T-helper 2 cell treated with Interferon-gamma antibody and Interleukin-4, amounts not matched to agents 5 μg/mL and 100 μg/mL, for 36 hours (primary cell): ENCODE data around the gene NRARP.

Source experiments
- DNase-seq: peaks from one replicate; pipeline ENCODE4 v3.0.0; 2021; ENCODE audit warnings: low spot score
- H3K27ac Mint-ChIP-seq: one replicate; pipeline ENCODE4 v1.8.0; 2021; ENCODE audit warnings: mild to moderate bottlenecking, mixed read lengths
- H3K27me3 Mint-ChIP-seq: one replicate; pipeline ENCODE4 v1.8.0; 2021; ENCODE audit warnings: low read depth, mixed read lengths
- H3K36me3 Mint-ChIP-seq: one replicate; pipeline ENCODE4 v1.8.0; 2021; ENCODE audit warnings: low read depth, mixed read lengths
- H3K4me1 Mint-ChIP-seq: one replicate; pipeline ENCODE4 v1.8.0; 2021; ENCODE audit warnings: low read depth, mixed read lengths
- H3K4me3 Mint-ChIP-seq: one replicate; pipeline ENCODE4 v1.8.0; 2022; ENCODE audit warnings: mild to moderate bottlenecking, moderate library complexity, mixed read lengths
- H3K9me3 Mint-ChIP-seq: one replicate; pipeline ENCODE4 v1.8.0; 2021; ENCODE audit warnings: mixed read lengths

The NRARP gene

DNA sequence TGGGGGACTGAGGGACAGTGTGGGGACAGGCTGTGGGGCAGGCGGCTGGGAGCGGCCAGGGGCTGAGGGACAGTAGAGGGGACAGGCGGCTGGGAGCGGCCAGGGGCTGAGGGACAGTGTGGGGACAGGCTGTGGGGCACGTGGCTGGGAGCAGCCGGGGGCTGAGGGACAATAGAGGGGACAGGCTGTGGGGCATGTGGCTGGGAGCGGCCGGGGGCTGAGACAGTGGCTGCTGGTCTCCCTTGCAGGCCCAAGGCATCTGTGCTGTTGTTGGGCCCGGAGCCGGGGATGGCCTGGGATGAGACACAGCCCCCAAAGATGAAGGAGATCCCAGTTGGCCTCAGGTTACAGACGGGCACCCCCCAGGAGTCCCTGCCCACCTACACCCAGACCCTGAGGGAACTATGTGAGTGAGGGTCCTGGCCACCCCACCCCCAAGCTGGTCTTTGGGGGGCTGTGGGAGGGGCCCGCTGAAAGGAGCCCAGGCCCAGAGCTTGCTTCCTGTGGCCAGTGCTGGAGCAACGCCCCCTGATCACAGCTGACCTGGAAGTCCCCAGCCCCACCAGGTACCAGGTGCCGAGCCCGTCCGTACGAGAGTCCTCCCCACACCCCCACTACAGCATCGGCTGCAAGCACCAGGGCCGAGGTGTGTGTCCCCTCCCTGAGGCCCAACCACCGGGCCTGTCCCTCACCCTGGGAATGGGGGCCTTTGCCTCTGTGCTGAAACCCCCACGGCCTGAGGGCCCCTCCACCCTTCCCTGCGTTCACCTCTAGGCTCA, 50.4 kb downstream of the NRARP start:
- DNase-seq = no peak
- Mint-ChIP-seq H3K4me1 (peaks cover 4% of the 10 kb centered on the region), H3K9me3 (no peaks in the 10 kb centered on the region), H3K36me3 (peaks cover 3% of the 10 kb centered on the region), H3K27me3 (no peaks in the 10 kb centered on the region), H3K27ac (no peak overlapping the region), H3K4me3 (no peak overlapping the region)

DNA sequence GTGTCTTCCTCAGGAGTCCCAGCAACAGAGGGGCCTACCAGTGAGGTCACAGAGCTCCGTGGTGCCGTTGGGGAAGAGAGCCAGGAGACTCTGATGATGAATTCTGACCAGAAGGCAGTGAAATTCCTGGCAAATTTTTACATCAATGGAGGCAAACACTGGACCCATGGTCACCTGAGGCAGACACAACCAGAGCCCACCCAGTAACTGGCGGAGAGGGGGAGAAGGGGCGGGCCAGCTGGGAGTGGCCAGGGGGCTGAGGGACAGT, 50.9 kb downstream of the NRARP start, which contains the start of gene STPG3:
Gene STPG3, plus strand, starts transcription at position 93 of the 268 bp plus-strand sequence. Its CDS starts 1 bp downstream, at position 94.
- Mint-ChIP-seq H3K9me3 (no peaks in the 10 kb centered on the region), H3K36me3 (no peaks in the 10 kb centered on the region), H3K4me1 (peaks cover 4% of the 10 kb centered on the region), H3K4me3 (no peak within 1 kb of the TSS), H3K27me3 (no peaks in the 10 kb centered on the region), H3K27ac (no peak within 1 kb of the TSS)
- no peak for DNase-seq

DNA sequence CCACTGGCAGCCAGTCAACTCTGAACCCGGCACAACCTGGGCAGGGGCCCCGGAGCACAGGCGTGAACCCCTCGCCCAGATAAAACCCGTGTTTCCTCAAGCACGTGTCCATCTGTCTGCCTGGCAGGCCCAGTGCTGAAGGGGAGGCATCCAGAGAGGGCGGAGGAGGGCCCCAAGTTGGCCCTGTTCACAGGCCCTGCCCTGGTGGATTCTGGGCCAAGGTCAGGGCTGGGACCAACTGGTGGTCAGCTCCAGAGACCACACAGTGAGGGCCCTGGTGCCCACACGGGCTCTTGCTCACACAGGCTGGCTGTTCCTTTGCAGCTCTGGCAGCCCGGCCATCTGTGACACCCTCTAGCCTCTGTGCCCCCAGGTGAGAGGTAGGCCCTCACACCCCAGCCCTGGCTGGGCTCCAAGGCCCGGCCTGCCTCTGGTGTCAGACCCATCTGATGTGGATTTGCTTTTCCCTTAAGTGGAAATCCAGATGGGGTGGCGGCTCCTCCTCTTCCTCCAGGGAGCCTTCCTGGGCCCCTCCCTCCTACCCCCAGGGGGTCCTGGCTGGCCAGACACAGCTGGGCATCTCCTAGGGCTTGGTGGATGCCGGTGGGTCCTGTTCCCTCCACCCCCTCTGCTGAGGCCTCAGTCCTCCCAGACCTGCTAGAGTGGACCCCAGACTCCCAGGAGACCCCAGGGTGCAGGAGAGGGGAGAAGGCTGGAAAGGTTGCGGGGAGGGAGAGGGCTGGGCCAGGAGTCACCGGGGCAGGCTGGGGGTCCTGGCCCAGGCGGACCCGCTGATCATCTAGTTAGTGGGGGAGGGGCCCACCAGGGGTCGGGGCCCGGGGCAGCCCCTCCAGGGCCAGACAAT, 51.5 kb downstream of the NRARP start:
- Mint-ChIP-seq H3K36me3 (no peaks in the 10 kb centered on the region), H3K9me3 (no peaks in the 10 kb centered on the region), H3K27me3 (no peaks in the 10 kb centered on the region), H3K4me3 (no peak overlapping the region), H3K27ac (no peak overlapping the region), H3K4me1 (peaks cover 4% of the 10 kb centered on the region)
- no peak for DNase-seq
